Stimulated activated CD4-positive, alpha-beta T cell treated with anti-CD3 and anti-CD28 coated beads, TNF-alpha, amount 100 ng/mL, for 4 hours (primary cell): Measurements from ENCODE around the gene SRRM3.
"Not testable (repeated sequence)": the region's sequence is repeated elsewhere in the genome, so short reads cannot be mapped to it uniquely, and the experiment has no call there.

Experiments used
- DNase-seq, 3 experiments: peaks; one replicate each; pipeline ENCODE4 v3.0.0-alpha.2; 2020; ENCODE audit warnings: low read depth in 3 of 3

The SRRM3 gene

GRCh38 chr7:76261931-76262330 is 60.2 kb downstream of the SRRM3 start:
- DNase-seq = no peak

- no peak for DNase-seq
Measured at GRCh38 chr7:76262683-76263402, 61.1 kb downstream of the SRRM3 start.

- DNase-seq = no peak
Measured at GRCh38 chr7:76265299-76265698, 63.6 kb downstream of the SRRM3 start.

- no peak for DNase-seq
Measured at GRCh38 chr7:76267107-76267893, 65.6 kb downstream of the SRRM3 start.

GRCh38 chr7:76267894-76268183 is 66.1 kb downstream of the SRRM3 start:
- DNase-seq = no peak

GRCh38 chr7:76268376-76268775 is 66.7 kb downstream of the SRRM3 start:
- no peak for DNase-seq

- DNase-seq = no peak
Measured at GRCh38 chr7:76269895-76270294, 68.2 kb downstream of the SRRM3 start.

GRCh38 chr7:76271384-76271783 is 69.7 kb downstream of the SRRM3 start:
- not testable (repeated sequence) for DNase-seq

GRCh38 chr7:76272142-76272541 is 70.4 kb downstream of the SRRM3 start:
- DNase-seq = no peak

- no peak for DNase-seq
Measured at GRCh38 chr7:76272851-76273497, 71.3 kb downstream of the SRRM3 start.

GRCh38 chr7:76273503-76273902 is 71.8 kb downstream of the SRRM3 start:
- no peak for DNase-seq

GRCh38 chr7:76278540-76278939 is 76.8 kb downstream of the SRRM3 start:
- no peak for DNase-seq

- no peak for DNase-seq
Measured at GRCh38 chr7:76280408-76280807, 78.7 kb downstream of the SRRM3 start.

GRCh38 chr7:76281006-76281705 is 79.5 kb downstream of the SRRM3 start:
- DNase-seq = no peak

GRCh38 chr7:76281706-76282343 is 80.1 kb downstream of the SRRM3 start:
- DNase-seq = no peak

- DNase-seq = no peak
Measured at GRCh38 chr7:76282344-76283253, 80.9 kb downstream of the SRRM3 start.

GRCh38 chr7:76283254-76284159 is 81.8 kb downstream of the SRRM3 start:
- no peak for DNase-seq

- DNase-seq = no peak
Measured at GRCh38 chr7:76285604-76286374, 84.1 kb downstream of the SRRM3 start.

GRCh38 chr7:76286842-76287403 is 85.2 kb downstream of the SRRM3 start:
- DNase-seq = no peak
